ELR (cell line): ENCODE results near the gene ATXN1.
"Not testable (repeated sequence)": the region's sequence is repeated elsewhere in the genome, so short reads cannot be mapped to it uniquely, and the experiment has no call there.

Experiments used
- DNase-seq: peaks from one replicate; pipeline ENCODE4 v3.0.0-alpha.2; 2015; ENCODE audit warnings: low read depth

The ATXN1 gene

DNA sequence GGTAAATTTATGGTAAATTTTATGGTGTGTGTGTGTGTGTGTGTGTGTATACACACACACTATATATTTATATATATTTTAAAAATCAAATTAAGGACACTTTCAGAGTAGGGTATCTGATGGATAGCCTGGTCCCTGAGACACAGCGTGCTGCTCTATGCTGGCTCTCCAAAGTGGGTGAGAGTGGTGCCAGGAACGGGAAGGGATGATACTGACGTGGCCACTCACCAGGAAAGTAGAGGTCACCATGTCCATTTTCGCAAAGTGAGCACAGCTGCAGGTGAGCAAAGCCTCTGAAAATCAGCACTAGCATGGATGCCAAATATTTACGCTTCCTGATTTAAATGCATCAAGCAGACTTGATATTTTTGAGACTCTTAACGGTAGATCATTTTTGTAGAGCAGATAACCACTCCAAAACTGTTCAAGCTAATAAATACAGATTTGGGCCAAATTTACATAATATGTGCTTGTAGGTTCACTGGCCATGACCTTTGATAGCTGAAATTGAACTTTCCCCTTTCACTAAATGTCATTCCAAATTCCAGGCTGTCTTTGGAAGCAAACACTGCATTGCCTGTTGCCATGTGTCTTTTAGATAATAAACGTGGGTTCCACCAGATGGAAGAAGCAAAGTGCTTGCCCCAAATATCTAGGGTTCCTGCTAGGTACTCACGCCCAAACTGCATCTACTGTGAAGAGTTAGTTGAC is 116.6 kb downstream of the ATXN1 start:
- DNase-seq, result no peak

DNA sequence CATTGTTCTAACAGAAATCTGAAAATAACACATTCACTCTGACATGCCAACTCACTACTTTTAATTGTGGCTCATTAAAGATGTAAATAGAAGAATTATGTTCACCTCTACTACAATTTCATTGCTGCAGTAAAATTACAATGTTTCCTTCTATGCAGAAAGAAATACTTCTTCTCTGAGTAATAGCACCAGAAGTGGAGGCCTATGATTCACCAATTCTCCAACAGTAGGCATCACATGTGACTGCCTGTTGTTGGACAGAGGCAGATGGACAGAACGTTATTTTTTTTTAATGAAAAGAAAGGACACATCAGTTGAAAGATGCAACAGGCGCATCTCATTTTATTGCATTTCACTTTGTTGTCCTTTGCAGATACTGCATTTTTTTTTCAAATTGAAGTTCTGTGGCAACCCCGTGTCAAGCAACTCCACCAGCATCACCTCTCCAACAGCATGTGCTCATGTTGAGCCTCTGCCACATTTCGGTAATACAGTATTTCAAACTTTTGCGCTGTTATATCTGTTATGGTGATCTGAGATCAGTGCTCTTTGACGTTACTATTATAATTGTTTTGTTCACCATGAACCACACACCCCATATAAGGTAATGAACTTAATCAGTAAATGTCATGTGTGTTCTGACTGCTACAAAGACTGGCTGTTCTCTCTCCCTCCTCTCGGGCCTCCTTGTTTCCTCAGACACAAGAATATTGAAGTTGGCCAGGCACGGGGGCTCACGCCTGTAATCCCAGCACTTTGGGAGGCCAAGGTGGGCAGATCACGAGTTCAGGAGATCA is 121.4 kb downstream of the ATXN1 start:
- peak; percentile 93 for DNase-seq

DNA sequence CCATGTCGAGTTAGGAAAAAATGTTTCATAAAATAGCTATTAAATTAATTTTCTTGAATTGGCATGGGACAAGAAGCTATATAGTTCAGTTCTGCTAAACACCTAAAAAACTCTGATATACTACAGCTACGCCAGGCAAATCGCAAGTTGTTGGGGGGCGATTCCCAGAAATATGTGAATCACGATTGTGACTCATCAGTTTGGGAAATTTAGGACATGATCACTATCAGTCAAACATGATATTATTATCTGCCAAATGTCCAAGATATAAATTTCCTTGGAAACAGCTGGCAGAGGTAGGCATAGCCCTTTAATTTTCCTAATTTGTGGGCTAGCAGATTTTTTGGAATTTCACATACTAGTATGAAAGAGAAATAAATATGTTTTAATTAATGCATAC is 123.6 kb downstream of the ATXN1 start:
- DNase-seq, result peak; percentile 70

DNA sequence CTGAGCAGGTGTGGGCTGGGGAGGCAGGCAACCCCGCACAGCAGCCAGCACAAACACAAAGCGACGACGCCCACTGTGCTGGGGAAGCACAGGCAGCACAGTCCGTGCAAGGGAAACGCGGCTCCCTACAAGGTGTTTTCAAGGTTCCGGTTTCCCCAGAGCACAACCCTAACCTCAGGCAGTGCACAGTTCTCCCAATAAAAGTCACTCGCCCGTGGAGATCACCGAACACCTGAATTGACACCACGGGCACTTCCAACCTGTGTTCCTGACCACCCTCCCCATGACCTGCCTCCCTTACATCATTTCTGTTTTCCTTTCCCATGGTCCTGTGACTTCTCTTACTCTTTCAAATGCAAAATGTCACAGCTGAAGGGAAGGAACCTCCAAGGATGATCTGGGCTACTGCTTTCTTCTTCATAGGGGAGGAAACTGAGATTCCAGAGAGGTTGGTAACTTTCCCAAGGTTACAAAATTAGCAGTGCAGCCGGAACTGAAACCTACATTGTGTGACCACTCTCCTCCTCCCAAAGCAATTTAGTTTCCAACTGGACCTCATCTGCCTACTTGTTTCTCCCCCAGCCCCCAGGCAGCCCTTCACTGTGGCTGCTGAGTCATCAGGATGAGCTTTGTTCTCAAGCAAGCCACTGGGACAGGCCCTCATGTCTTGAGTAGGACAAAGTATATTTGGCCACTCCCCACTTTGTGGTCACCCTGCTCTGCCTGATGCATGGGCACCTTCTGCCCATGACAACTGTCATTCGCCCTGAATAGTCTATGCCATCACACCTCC is 125.3 kb downstream of the ATXN1 start:
- peak; percentile 80 for DNase-seq

DNA sequence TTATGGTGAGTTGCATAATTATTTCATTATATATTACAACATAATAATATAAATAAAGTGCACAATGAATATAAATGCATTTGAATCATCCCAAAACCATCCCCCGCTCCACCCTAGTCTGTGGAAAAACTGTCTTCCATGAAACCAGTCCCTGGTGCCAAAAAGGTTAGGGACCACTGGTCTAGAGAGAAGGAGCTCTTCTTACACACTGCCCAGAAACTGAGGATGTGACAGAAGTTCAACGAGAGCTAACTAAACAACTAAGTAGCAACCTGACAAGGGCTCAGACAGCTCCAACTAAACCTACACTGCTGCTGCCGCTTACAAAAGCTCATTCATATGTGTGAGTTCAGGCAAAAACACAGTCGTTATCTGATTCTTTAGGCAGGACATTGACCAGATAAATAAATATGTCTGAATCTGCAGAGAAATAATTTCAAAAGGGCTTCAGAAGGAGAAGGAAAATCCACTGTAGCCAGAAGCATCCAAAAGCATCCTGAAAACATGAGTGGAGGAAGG is 125.9 kb downstream of the ATXN1 start:
- DNase-seq, result no peak

DNA sequence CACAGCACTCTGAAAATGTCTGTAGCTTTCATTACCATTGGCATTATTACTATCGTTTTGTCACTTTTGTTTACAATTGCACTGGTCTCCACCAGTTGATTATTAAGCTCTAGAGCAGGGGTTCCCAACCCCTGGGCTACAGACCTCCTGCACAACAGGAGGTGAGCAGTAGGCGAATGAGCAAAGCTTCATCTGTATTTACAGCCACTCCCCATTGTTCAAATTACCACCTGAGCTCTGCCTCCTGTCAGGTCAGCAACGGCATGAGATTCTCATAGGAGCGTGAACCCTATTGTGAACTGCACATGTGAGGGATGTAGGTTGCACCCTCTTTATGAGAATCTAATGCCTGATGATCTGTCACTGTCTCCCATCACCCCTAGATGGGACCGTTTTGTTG is 126.4 kb downstream of the ATXN1 start:
- no peak for DNase-seq

DNA sequence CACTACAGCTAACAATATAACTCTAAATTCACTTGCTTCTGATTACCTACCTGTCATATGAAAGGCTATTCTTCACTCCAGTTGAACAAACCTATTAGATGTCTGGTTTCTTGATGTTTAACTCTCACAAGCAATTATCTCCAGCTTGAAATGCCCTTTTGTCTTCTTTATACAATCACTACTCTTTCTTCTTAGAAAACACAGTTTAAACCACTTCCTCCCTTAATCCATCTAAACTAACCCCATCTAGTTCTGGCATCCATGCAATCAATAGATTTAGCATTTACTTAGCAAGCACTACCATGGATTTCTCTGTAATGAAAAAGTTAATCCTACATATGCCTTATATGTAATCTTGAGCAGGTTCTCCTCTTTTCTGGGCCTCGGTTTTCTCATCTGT is 127.3 kb downstream of the ATXN1 start:
- DNase-seq, result no peak

DNA sequence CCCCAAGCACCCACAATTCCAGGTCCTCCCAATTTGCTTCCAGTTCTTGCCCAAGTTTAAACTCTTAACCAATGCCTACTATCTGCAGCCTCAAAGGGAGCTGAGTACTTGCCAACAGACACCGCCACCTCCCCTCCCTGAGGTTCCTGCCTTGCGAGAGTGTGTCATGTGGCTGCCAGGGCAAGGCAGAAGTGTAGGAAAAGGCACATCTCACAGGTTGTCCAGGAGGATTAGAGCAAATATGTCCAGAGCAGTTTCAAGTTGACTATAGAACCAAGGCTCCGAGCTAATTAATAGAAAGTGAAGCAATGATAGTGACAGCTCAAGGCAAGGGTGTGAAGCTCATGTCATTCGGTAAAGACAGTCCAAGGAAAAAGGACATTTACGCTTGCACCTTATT is 127.8 kb downstream of the ATXN1 start:
- DNase-seq, result no peak

DNA sequence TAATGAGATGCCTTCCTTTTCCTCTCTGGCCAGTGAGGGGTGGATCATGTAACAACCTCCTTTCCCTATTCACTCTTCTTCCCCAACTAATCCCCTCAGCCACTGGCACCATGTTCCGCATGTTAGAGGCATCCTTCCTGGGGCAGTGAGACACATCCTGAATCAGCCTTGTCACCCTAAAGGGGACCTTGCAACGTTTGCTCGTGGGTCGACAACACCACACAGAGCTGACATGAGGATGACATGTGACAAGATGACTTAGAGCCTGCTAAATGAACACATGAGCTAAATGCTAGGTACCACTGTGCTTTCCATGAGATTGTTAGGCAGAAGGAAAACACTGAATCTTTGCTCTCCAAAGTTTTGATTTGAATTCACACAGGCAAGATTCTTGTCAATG is 129.2 kb downstream of the ATXN1 start:
- no peak for DNase-seq

DNA sequence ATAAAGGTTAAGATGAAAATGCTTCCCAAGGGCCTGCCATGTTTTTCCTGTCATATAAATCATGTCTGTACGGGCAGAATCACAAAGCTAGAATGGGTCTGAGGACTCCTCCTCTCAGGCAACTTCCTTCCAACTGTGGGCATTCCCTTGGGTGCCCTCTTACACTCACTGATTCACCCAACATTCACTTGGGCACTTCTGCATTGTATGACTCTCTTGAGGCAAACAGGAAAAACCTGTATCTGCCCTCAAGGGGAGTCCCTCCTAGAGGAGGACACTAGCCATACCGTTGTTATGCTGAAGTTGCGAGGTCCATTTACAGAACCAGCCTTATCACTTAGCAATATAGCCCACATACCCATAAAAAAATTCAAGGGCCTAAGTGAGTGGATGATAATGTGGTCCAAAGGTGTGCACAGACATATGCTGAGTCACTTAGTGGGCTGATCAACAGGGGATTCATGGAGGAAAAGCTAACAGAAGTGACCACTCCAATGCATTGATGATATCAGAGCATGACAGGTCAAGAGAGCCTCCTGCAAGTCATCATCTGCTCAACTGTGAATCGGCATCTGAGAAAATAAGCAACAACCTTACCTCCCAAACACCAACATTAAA is 131.1 kb downstream of the ATXN1 start:
- no peak for DNase-seq

DNA sequence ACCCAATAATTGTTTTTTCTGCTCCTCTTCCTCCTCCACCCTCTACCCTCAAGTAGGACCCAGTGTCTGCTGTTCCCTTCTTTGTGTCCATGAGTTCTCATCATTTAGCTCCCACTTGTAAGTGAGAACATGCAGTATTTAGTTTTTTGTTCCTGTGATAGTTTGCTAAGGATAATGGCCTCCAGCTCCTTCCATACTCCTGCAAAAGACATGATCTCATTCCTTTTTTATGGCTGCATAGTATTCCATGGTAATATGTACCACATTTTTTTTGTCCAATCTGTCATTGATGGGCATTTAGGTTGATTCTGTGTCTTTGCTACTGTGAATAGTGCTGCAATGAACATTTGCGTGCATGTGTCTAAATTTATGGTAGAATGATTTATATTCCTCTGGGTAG is 132.7 kb downstream of the ATXN1 start:
- not testable (repeated sequence) for DNase-seq

DNA sequence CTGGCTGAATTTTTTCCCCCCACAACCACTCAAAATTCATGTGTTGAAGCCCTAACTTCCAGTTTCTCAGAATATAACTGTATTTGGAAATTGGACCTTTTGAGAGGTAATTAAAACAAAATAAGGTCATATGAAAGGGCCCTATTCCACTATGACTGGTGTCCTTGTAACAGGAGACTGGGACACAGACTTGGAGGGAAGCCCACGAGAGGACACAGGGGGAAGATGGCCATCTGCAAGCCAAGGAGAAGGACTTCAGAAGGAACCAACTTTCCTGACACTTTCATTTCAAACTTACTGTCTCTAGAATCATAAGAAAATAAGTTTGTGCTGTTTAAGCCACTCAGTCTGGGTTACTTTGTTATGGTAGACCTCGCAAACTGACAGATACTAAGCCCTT is 134.6 kb downstream of the ATXN1 start:
- DNase-seq, result no peak

DNA sequence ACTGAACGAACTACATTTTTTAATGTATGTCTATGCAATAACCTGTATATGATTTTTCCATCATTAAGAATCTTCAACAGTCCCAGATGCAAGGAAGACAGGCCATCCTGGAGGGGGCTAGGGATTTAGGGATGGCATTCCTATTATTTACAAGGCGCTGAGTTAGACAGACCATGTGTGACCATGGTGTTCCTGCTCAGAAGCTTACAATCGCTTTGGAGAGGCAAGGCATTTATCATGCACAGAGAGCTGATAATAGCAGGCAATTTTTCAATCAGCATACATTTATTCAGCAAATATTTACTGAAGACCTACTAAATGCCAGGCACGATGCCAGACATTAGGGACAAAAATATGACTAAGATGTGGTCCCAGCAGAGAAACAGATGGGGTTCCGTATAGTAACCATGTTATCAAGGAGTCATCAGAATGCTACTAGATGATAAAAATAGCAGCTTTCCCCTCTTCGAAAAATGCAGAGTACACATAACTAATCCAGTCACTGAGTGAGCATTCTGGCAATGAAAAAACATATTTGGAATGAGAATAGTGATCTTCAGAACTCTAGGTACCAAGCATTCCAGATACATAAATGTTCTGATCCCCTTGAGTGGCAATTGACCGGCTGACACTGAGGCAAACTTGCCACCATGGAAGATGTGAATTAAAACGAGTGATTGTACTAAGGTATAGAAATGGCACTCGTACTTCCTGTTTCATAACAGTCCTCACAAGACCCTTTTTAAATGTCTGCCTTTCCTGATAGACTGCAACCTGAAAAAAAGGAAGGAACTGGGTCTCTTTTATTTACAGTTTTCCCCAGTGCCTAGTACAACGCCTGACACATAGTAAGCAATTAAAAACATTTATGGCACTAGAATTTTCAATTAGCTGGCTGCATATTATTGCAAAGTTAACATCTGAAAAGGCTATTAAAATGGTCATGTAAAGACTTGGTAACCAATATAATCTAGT is 135.7 kb downstream of the ATXN1 start:
- DNase-seq, result peak; percentile 22

DNA sequence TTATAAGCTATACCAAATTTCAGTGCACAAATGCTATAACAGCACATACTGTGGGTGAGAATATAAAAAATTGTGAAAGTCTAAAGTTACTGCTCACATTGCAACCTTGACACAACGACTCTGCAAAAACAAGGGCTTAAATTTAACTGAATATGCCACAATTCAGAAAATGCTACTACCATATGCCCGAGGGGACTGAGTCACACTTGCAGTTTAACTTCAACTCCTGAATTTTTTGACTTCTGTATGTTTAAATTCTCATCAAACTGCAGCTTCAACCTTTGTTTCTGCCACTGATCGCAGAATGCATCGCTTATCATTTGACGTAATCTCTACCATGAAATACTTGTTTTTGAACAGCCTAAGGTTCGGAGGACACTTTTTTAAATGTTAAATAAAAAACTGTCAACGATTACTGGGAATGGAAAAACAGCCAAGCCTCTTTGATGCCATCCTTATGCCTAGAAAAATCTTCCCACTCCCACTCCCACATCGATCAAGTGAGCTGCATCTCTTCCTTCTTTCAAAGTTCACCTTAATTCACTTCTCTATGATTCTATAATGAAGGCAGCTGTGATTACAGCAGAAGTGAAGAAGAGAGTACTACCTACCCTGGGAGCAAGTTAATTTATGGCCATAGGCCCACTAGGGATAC is 136.5 kb downstream of the ATXN1 start:
- DNase-seq, result peak; percentile 52

DNA sequence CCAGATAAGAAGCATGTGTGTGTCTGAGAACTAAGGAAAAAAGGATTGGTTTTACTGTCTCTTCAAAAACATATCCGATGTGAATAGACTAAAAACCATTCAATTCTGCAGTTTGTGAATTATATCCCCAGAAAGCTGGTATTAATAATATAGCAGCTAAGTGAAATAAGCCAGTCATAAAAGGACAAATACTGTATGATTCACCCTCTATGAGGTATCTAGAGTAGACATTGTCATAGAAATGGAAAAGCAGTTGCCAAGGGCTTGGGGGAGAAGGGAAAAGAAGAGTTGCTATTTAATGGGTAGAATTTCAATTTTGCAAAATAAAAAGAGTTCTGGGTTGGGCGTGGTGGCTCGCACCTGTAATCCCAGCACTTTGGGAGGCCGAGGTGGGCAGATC is 137.5 kb downstream of the ATXN1 start:
- DNase-seq, result peak; percentile 35

DNA sequence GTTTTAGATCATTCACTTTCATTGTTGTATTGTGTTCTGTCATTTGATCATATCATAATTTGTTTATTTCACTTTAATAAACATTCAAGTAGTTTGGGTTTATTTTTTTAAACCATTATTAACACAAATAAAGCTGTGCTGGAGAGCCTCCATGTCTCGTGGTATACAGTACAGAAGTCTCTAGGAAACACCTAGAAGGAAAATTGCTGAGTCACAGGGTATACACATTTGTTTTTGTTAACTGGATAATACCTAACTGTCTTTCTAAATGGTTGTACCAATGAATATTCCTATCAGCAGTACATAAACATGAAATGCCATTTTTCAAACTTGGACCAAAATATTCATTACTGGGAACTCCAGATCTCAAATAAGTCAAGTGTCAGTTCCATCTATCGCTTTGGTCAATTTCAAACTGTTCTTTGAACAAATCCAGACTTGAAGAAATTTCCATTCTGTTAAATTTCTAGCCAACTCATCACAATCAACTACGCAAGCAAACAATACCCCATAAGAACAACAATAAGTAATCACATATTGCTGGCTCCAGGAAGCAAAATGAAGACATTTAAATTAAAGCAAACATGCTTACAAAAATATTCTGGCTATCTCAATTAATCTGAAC is 138.1 kb downstream of the ATXN1 start:
- no peak for DNase-seq

DNA sequence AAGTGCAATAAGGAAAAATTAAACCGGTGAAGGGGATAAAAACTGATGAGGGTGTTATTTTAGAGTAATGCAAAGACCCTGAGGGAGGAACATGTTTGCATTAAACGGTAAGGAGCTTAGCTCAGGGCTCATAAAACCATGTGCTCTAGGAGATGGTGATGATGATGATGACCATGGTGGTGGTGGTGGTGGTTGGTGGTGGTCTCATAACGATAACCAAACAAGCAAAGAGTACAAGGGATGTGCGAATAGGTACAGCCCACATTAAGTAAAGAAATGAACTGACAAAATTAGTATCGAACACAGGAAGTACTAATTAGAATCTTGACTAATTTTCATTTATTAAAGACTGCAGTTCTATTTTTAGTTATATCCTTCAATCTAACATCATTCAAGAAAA is 139.1 kb downstream of the ATXN1 start:
- DNase-seq, result no peak

DNA sequence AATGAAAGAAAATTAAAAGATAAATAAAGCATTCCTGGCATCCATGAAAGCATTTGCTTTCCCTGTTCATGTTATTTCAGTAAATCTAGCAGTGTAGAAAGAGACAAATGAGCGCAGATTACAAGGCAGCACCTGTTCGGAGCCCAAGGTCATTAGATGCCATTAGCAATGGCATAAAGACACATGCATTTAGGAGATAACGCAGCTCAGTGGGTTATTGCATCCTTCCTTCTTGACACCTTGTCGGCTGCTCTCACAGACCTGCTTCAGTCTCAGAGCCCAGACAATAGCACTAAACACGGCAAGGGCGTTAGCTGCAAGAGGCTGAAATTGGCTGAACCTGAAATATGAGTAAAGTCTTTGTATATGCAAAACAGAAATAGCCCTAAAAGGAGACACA is 140.3 kb downstream of the ATXN1 start:
- DNase-seq, result no peak

DNA sequence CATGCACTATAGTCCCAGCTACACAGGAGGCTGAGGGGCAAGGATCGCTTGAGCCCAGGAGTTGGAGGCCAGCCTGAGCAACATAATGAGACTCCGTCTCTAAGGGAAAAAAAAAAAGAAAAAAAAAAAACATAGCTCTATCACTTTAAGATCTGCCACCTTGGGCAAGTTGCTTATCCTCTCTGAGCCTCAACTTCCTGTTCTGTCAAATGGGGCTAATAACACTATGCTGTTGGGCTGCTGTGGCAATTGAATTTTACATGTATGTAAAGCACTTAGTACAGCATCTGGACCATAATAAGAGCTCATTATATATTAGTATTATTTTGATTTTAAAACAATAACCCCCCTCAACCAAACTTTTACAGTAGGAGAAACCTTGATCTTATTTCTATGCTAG is 141.5 kb downstream of the ATXN1 start:
- DNase-seq, result no peak

DNA sequence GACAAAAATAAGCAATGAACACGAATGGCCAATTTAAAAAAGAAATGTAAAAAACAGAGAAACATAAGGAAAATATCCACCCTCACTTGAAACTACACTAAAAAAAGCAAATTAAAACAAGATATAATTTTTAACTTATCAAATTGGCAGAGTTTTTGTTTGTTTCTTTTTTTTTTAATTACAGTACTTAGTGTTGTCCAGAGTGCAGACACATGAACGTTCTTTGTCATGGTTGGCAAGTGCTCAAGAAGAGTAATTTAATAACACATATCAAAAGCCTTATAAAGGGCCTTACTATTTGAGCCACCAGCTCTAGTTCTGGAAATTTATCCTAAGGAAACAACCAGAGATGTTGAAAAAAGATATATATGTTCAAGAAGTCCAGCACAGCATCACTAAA is 142.3 kb downstream of the ATXN1 start:
- DNase-seq, result no peak
